Hepatocyte (in vitro differentiated cells): ENCODE results near the gene CDK17. TPM values are rescaled to one million over a fixed set of nuclear protein-coding genes. Genes with fewer than 3 reads are reported as not detected.

ENCODE experiments used
- DNase-seq: peaks from one replicate; pipeline ENCODE4 v3.0.0-alpha.2; 2016; ENCODE audit warnings: low spot score
- H2AFZ ChIP-seq: fragments of 200-600 bp; sonication (generic); 2 replicates; pipeline ENCODE4 v1.6.0; 2016; ENCODE audit warnings: antibody characterized with exemption, mild to moderate bottlenecking
- H3K27ac ChIP-seq: fragments of 200-600 bp; sonication (generic); 2 replicates; pipeline ENCODE4 v1.5.1; 2016; ENCODE audit warnings: mild to moderate bottlenecking
- H3K27me3 ChIP-seq: fragments of 200-600 bp; sonication (generic); 2 replicates; pipeline ENCODE4 v1.6.1; 2016
- H3K36me3 ChIP-seq: fragments of 200-600 bp; sonication (generic); replicated peaks from 2 replicates; pipeline ENCODE4 v1.5.1; 2016; ENCODE audit warnings: low read depth; ENCODE audit not compliant: insufficient read depth
- H3K4me1 ChIP-seq: fragments of 200-600 bp; sonication (generic); 2 replicates; pipeline ENCODE4 v1.5.1; 2016; ENCODE audit warnings: mild to moderate bottlenecking, moderate library complexity; ENCODE audit not compliant: insufficient read depth
- H3K4me2 ChIP-seq: fragments of 200-600 bp; sonication (generic); 2 replicates; pipeline ENCODE4 v1.6.0; 2016
- H3K4me3 ChIP-seq: fragments of 200-600 bp; sonication (generic); 2 replicates; pipeline ENCODE4 v1.5.1; 2016; ENCODE audit warnings: mild to moderate bottlenecking
- H3K79me2 ChIP-seq: fragments of 200-600 bp; sonication (generic); 2 replicates; pipeline ENCODE4 v1.6.0; 2017; ENCODE audit warnings: mild to moderate bottlenecking
- H3K9me2 ChIP-seq: fragments of 200-600 bp; sonication (generic); replicated peaks from 2 replicates; pipeline ENCODE4 v1.6.0; 2017; ENCODE audit warnings: mild to moderate bottlenecking; ENCODE audit not compliant: insufficient read depth
- H3K9me3 ChIP-seq: fragments of 200-600 bp; sonication (generic); 2 replicates; pipeline ENCODE4 v1.5.1; 2016; ENCODE audit warnings: low read depth, mild to moderate bottlenecking
- H4K20me1 ChIP-seq: fragments of 200-600 bp; sonication (generic); 2 replicates; pipeline ENCODE4 v1.6.0; 2016; ENCODE audit warnings: mild to moderate bottlenecking; ENCODE audit not compliant: insufficient read depth, poor library complexity, severe bottlenecking
- CTCF ChIP-seq: fragments of 200-600 bp; sonication (generic); IDR thresholded peaks from 2 replicates; pipeline ENCODE4 v1.5.1; 2016; ENCODE audit warnings: antibody characterized with exemption, mild to moderate bottlenecking; ENCODE audit not compliant: poor library complexity
- EZH2 ChIP-seq: fragments of 200-600 bp; sonication (generic); IDR thresholded peaks from 2 replicates; pipeline ENCODE4 v1.6.1; 2016; ENCODE audit warnings: antibody characterized with exemption, mild to moderate bottlenecking, borderline replicate concordance
- EZH2phosphoT487 ChIP-seq: fragments of 200-600 bp; sonication (generic); IDR thresholded peaks from one replicate; pipeline ENCODE4 v1.6.1; 2018; ENCODE audit warnings: antibody characterized with exemption, mild to moderate bottlenecking, low read depth, moderate library complexity; ENCODE audit not compliant: unreplicated experiment, severe bottlenecking
- WGBS: methylation state at CpG from one replicate; pipeline ENCODE4 v1.1.6; 2016; ENCODE audit warnings: low lambda C conversion rate; ENCODE audit errors: missing lambda C conversion rate; 5-methylcytosine and 5-hydroxymethylcytosine counted together
- polyA plus RNA-seq: library from polyadenylated mRNA; unstranded; fragments of >200 nt; fragmentation: Nextera tagmentation; extraction: Ambion mirVana; gene quantifications from 2 replicates; pipeline ENCODE4 v1.2.1, GENCODE V29; 2016
- total RNA-seq: library from RNA; depleted of rRNA; stranded (reverse); fragments of >200 nt; gene quantifications from 2 replicates; pipeline ENCODE4 v1.2.3, GENCODE V29; 2014

The CDK17 gene
- total and polyA plus RNA-seq, 2 experiments from 2014 or later, result 13.8 to 33.1 TPM

- Histone ChIP-seq H2AFZ (no peak overlapping the region), H3K4me1 (peaks cover 5% of the 10 kb centered on the region), H3K4me3 (no peak overlapping the region), H4K20me1 (peaks cover 12% of the 10 kb centered on the region), H3K79me2 (peaks cover 98% of the 10 kb centered on the region), H3K27me3 (no peaks in the 10 kb centered on the region), H3K36me3 (no peaks in the 10 kb centered on the region), H3K9me2 (no peaks in the 10 kb centered on the region), H3K27ac (no peak overlapping the region), H3K9me3 (no peaks in the 10 kb centered on the region), H3K4me2 (no peak overlapping the region)
- TF ChIP-seq CTCF (no peak), EZH2 (no peak), EZH2phosphoT487 (no peak)
- DNase-seq, result no peak
- WGBS, result 94% methylated on average over 1 of the region's 1 CpG
Measured at GRCh38 chr12:96378319-96378718, 21.9 kb downstream of the CDK17 start.

GRCh38 chr12:96376865-96377264, 23.4 kb downstream of the CDK17 start:
- H3K9me3 ChIP-seq, result no peaks in the 10 kb centered on the region
- no peaks in the 10 kb centered on the region for H3K27me3 ChIP-seq
- H2AFZ ChIP-seq, result no peak overlapping the region
- peaks cover 5% of the 10 kb centered on the region for H3K4me1 ChIP-seq
- H3K4me3 ChIP-seq, result no peak overlapping the region
- H3K79me2 ChIP-seq, result peaks cover 98% of the 10 kb centered on the region
- H4K20me1 ChIP-seq, result peaks cover 17% of the 10 kb centered on the region
- no peaks in the 10 kb centered on the region for H3K9me2 ChIP-seq
- TF ChIP-seq EZH2phosphoT487, result no peak
- TF ChIP-seq EZH2, result no peak
- TF ChIP-seq CTCF, result no peak
- no peak overlapping the region for H3K27ac ChIP-seq
- no peak overlapping the region for H3K4me2 ChIP-seq
- H3K36me3 ChIP-seq, result no peaks in the 10 kb centered on the region
- DNase-seq, result no peak

- no peak overlapping the region for H3K4me3 ChIP-seq
- H3K79me2 ChIP-seq, result peaks cover 98% of the 10 kb centered on the region
- DNase-seq, result no peak
- H3K27me3 ChIP-seq, result no peaks in the 10 kb centered on the region
- WGBS, result 87% methylated on average over 1 of the region's 1 CpG
- H3K9me2 ChIP-seq, result no peaks in the 10 kb centered on the region
- peaks cover 17% of the 10 kb centered on the region for H4K20me1 ChIP-seq
- no peak overlapping the region for H3K4me2 ChIP-seq
- no peak overlapping the region for H2AFZ ChIP-seq
- no peaks in the 10 kb centered on the region for H3K9me3 ChIP-seq
- no peak for TF ChIP-seq CTCF
- no peak for TF ChIP-seq EZH2phosphoT487
- no peak for TF ChIP-seq EZH2
- no peaks in the 10 kb centered on the region for H3K36me3 ChIP-seq
- no peak overlapping the region for H3K27ac ChIP-seq
- H3K4me1 ChIP-seq, result peaks cover 5% of the 10 kb centered on the region
Measured at GRCh38 chr12:96375841-96376604, 24.2 kb downstream of the CDK17 start.
